ENCODE results near the gene CLDN22.

Gene CLDN22

GRCh38 chr4:183328832-183329231, 8.8 kb upstream of the CLDN22 start:
- no peak overlapping the region for H3K4me3 ChIP-seq (ENCODE audit: low read depth, low read length)
- no peak overlapping the region for H3K27ac ChIP-seq (ENCODE audit: extremely low read depth, low read depth, low read length)
- no peaks in the 10 kb centered on the region for H3K36me3 ChIP-seq (ENCODE audit: control insufficient read depth in 2 of 2, insufficient read depth in 1 of 2, low read length in 2 of 2)
- CTCF ChIA-PET = interaction anchor here (0.5 kb wide), 1 partner anchor 111 kb away, joined by 3 read pairs; no protein-coding TSS in a partner anchor
- no peaks in the 10 kb centered on the region for H3K9me3 ChIP-seq (ENCODE audit: control insufficient read depth, insufficient read depth, low read depth, low read length)
- POLR2A ChIA-PET = no interaction called here
- H3K4me1 ChIP-seq (ENCODE audit: control insufficient read depth, insufficient read depth, low read length) = no peaks in the 10 kb centered on the region
- TF ChIP-seq GFI1B (tag by site-specific recombination; IDR thresholded peaks at IDR 0.05) (no peak), ZNF169 (tag by site-specific recombination; IDR thresholded peaks at IDR 0.05) (no peak), ZNF280C (tag by site-specific recombination; IDR thresholded peaks at IDR 0.05) (no peak), KLF17 (tag by site-specific recombination; IDR thresholded peaks at IDR 0.05) (no peak), ZNF350 (tag by site-specific recombination; IDR thresholded peaks at IDR 0.05) (no peak), ZNF221 (tag by site-specific recombination; IDR thresholded peaks at IDR 0.05; ENCODE audit: borderline replicate concordance) (no peak), ZFP37 (tag by site-specific recombination; IDR thresholded peaks at IDR 0.05) (no peak), ZNF114 (tag by site-specific recombination; IDR thresholded peaks at IDR 0.05) (no peak), ZNF660 (tag by site-specific recombination; IDR thresholded peaks at IDR 0.05) (no peak), ZNF558 (tag by site-specific recombination; IDR thresholded peaks at IDR 0.05) (no peak), TSHZ1 (tag by site-specific recombination; IDR thresholded peaks at IDR 0.05; ENCODE audit: borderline replicate concordance) (no peak), ZNF473 (tag by site-specific recombination; IDR thresholded peaks at IDR 0.05) (no peak), ZNF211 (tag by site-specific recombination; IDR thresholded peaks at IDR 0.05; ENCODE audit: low read depth) (no peak), SCRT2 (tag by site-specific recombination; IDR thresholded peaks at IDR 0.05) (no peak), ZBTB20 (tag by site-specific recombination; IDR thresholded peaks at IDR 0.05) (no peak)
- TF ChIP-seq, protein P1, sequence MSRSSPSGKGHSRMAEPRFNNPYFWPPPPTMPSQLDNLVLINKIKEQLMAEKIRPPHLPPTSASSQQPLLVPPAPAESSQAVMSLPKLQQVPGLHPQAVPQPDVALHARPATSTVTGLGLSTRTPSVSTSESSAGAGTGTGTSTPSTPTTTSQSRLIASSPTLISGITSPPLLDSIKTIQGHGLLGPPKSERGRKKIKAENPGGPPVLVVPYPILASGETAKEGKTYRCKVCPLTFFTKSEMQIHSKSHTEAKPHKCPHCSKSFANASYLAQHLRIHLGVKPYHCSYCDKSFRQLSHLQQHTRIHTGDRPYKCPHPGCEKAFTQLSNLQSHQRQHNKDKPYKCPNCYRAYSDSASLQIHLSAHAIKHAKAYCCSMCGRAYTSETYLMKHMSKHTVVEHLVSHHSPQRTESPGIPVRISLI (tag by site-specific recombination; IDR thresholded peaks at IDR 0.05) = no peak
- TF ChIP-seq, protein P2, sequence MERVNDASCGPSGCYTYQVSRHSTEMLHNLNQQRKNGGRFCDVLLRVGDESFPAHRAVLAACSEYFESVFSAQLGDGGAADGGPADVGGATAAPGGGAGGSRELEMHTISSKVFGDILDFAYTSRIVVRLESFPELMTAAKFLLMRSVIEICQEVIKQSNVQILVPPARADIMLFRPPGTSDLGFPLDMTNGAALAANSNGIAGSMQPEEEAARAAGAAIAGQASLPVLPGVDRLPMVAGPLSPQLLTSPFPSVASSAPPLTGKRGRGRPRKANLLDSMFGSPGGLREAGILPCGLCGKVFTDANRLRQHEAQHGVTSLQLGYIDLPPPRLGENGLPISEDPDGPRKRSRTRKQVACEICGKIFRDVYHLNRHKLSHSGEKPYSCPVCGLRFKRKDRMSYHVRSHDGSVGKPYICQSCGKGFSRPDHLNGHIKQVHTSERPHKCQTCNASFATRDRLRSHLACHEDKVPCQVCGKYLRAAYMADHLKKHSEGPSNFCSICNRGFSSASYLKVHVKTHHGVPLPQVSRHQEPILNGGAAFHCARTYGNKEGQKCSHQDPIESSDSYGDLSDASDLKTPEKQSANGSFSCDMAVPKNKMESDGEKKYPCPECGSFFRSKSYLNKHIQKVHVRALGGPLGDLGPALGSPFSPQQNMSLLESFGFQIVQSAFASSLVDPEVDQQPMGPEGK (tag by site-specific recombination; IDR thresholded peaks at IDR 0.05) = no peak
- TF ChIP-seq, protein P3, sequence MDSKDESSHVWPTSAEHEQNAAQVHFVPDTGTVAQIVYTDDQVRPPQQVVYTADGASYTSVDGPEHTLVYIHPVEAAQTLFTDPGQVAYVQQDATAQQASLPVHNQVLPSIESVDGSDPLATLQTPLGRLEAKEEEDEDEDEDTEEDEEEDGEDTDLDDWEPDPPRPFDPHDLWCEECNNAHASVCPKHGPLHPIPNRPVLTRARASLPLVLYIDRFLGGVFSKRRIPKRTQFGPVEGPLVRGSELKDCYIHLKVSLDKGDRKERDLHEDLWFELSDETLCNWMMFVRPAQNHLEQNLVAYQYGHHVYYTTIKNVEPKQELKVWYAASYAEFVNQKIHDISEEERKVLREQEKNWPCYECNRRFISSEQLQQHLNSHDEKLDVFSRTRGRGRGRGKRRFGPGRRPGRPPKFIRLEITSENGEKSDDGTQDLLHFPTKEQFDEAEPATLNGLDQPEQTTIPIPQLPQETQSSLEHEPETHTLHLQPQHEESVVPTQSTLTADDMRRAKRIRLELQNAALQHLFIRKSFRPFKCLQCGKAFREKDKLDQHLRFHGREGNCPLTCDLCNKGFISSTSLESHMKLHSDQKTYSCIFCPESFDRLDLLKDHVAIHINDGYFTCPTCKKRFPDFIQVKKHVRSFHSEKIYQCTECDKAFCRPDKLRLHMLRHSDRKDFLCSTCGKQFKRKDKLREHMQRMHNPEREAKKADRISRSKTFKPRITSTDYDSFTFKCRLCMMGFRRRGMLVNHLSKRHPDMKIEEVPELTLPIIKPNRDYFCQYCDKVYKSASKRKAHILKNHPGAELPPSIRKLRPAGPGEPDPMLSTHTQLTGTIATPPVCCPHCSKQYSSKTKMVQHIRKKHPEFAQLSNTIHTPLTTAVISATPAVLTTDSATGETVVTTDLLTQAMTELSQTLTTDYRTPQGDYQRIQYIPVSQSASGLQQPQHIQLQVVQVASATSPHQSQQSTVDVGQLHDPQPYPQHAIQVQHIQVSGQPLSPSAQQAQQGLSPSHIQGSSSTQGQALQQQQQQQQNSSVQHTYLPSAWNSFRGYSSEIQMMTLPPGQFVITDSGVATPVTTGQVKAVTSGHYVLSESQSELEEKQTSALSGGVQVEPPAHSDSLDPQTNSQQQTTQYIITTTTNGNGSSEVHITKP (tag by site-specific recombination; IDR thresholded peaks at IDR 0.05) = no peak
